RWPE1 (cell line): ENCODE data around the gene VWA8.

ENCODE experiments used
- CTCF ChIA-PET: fragments of 350-600 bp; sonication (Branson Sonifier 250); formaldehyde crosslinking; extraction: SDS; loops from one replicate; lab custom pipeline; 2021; lab: Yijun Ruan, JAX
- POLR2A ChIA-PET: fragments of 400-600 bp; formaldehyde crosslinking; extraction: SDS; loops from one replicate; lab custom pipeline; 2020; ENCODE audit warnings: antibody characterized with exemption; ENCODE audit not compliant: low non-redundant PET; lab: Yijun Ruan, JAX
- DNase-seq: peaks from one replicate; pipeline ENCODE4 v3.0.0; 2012; ENCODE audit warnings: low spot score
- H3K27ac ChIP-seq: fragments of 450-650 bp; 2 replicates; pipeline ENCODE4 v1.5.1; 2017
- CTCF ChIP-seq: fragments of 450-650 bp; conservative IDR thresholded peaks from 2 replicates; pipeline ENCODE4 v1.5.1; 2017; ENCODE audit warnings: low read depth, mild to moderate bottlenecking

VWA8 gene

GRCh38 chr13:41674246-41674645, 286.7 kb downstream of the VWA8 start:
- no peak overlapping the region for H3K27ac ChIP-seq
- no peak for DNase-seq
- CTCF ChIA-PET, result interaction anchor here (0.6 kb wide), 1 partner anchor 290 kb away, joined by 12 read pairs; no protein-coding TSS in a partner anchor
- TF ChIP-seq CTCF, result no peak
- POLR2A ChIA-PET, result no interaction called here

- DNase-seq, result no peak
- TF ChIP-seq CTCF, result no peak
- ChIA-PET CTCF (interaction anchor here (0.7 kb wide), 1 partner anchor 284 kb away, joined by 3 read pairs; no protein-coding TSS in a partner anchor), POLR2A (no interaction called here)
- no peak overlapping the region for H3K27ac ChIP-seq
Measured at GRCh38 chr13:41673640-41674039, 287.3 kb downstream of the VWA8 start.

- no peak for TF ChIP-seq CTCF
- CTCF ChIA-PET, result no interaction called here
- H3K27ac ChIP-seq, result no peak overlapping the region
- POLR2A ChIA-PET, result no interaction called here
- no peak for DNase-seq
Measured at GRCh38 chr13:41670873-41671443, 290.0 kb downstream of the VWA8 start.

- ChIA-PET CTCF (interaction anchor here (0.5 to 1.6 kb wide), 18 partner anchors 9 to 1308 kb away, joined by 3 to 7 read pairs (median 4); partner anchors contain the start of gene DGKH), POLR2A (no interaction called here)
- peak; percentile 65 for DNase-seq
- H3K27ac ChIP-seq, result no peak overlapping the region
- peak; percentile 83 for TF ChIP-seq CTCF
Measured at GRCh38 chr13:41668130-41668757, 292.7 kb downstream of the VWA8 start.

GRCh38 chr13:41666644-41667043, 294.3 kb downstream of the VWA8 start:
- ChIA-PET POLR2A (no interaction called here), CTCF (interaction anchor here (1.2 kb wide), 1 partner anchor 14 kb away, joined by 7 read pairs; no protein-coding TSS in a partner anchor)
- DNase-seq, result no peak
- no peak overlapping the region for H3K27ac ChIP-seq
- no peak for TF ChIP-seq CTCF

GRCh38 chr13:41660411-41660810, 300.5 kb downstream of the VWA8 start:
- H3K27ac ChIP-seq, result no peak overlapping the region
- ChIA-PET POLR2A (no interaction called here), CTCF (no interaction called here)
- DNase-seq, result no peak
- no peak for TF ChIP-seq CTCF
